GM19324 (cell line): Measurements from ENCODE around the gene THRB.

Experiments used
- ATAC-seq: cut with Tn5 transposase; IDR thresholded peaks from one replicate; pipeline ENCODE4 v1.9.1; 2021; ENCODE audit warnings: mild to moderate bottlenecking, moderate library complexity; ENCODE audit not compliant: unreplicated experiment, low FRiP score

THRB gene

DNA sequence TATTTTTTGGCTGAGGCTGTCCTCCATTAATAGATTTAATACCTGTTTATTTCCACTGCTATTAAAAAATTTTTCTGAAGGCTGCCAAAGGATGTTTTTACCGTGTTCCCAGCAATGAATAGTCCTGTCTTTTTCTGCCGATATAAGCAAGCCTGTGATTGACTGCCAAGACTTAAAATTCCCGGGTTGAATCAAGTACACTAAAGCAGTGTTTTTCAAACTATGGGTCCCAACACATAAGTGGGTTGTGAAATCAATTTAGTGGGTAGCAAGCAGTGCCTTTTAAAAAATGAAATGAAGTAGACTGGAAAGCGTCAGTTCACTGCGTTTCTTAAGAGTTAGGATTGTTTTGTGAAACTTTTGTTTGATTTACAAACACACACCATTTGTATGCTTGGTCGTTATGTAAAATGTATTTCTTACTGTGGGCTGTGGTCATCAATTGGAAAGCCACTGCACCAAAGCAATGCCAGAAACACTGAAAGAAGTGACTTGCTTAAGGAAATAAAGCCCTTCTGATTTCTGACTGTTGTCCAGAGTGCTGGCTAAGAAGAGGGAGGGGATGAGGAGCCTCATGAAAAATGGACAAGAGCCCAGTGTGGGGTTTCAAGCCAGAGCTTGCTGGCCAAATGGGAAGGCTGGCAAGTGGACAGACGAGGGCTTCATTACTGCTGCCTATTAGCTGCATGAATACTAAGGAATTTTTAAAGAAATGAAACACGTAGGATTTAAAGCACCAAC lies 206.0 kb downstream of the THRB start:
- no peak for ATAC-seq

DNA sequence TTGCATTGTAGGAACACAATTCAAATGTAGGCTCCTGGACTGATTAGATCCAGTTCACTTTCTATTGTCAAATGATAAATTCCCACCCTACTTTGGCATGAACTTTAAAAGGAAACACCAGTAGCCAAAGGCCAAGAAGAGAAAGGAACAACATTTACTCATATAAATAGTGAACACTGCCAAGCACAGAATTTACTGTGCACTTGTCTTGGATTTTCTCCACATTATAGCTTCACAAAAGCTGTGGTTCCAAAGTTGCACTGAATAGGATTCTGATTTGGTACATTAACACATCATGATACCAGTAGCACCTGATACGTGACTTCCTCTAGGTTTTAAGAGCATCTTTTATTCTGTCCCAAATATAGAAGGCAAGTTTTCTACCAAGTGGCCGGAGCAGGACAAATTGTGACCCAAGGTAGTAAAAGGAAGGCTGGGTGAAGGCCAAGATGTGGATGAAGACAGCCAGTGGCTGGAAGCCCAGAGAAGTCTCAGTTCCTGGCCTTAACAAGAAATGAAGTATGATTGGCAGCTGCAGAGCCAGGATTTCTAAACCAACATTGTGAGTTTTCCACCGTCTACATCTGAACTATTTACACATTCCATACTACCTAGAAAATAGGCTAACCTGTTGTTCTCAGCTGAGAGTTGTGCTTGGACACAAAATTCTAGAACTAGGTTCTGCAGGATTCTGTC lies 206.7 kb downstream of the THRB start:
- ATAC-seq = no peak

DNA sequence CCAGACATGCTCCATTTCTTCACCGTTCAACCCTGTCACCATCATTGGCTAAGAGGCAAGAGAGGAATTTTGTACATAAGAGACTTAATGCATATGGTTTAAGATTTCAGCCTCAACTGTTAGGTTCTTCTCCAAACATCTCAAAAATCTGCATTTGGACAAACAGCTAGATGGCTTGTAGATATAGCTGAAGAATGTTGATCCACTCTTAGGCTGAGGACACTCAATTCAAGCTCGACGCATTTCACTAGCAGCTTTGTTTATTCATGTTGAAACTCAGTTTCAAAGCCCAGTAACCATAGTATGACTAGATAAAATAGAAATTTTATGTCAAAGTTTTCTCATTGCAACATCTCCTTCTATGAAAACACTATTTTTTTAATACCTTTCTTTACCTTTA lies 208.2 kb downstream of the THRB start:
- ATAC-seq = no peak

DNA sequence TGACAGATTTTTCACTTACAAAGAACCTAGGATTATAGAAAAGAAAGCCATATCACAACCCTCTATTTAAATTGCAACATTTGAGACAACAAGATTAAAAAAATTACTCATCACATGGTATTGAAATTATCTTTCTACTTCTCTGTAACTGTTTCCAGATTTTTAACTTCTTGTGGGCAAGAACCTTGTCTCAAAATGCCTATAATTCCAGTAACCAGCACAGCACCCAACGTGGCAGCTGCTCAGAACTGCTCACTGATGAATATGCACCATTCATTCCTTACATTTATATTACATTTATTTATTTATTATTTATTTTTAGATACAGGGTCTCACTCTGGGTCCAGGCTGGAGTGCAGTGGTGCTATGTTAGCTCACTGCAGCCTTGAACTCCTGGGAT lies 216.1 kb downstream of the THRB start:
- ATAC-seq = no peak

DNA sequence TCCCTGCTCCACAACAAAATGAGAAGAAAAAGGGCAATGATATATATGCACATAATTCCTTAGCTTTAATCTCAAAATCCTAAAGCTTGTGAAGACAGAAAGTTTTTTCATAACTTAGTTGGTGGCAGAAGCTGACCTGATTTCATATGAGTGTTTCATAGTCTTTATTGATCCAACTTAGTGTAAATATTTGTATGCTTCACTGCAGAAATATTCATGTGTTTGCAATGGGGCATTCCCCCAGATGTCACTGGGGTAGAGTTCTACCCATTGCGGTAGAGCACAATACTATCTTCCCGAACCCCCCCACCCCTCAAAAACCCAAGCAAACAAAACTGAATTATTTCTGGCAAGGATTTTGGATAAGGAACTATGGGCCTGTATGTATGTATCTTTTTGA lies 221.2 kb downstream of the THRB start:
- no peak for ATAC-seq

DNA sequence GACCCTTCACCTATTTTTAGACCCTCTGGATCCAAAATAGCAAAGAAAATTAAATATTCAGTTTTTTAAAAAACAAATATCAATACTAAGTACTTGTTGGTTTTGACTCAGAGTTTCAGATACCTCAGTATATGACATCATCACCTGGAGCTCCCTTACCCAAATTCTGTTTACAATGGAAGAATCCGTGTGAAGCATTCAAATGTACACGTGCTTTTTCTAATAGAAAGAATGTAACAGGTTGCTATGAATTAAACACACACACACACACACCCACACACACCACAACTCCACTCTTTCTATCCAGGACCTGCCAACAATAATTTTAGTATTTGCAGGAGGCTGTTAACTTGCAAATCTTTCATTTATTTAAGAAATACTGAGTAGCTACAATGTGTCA lies 221.8 kb downstream of the THRB start:
- no peak for ATAC-seq

DNA sequence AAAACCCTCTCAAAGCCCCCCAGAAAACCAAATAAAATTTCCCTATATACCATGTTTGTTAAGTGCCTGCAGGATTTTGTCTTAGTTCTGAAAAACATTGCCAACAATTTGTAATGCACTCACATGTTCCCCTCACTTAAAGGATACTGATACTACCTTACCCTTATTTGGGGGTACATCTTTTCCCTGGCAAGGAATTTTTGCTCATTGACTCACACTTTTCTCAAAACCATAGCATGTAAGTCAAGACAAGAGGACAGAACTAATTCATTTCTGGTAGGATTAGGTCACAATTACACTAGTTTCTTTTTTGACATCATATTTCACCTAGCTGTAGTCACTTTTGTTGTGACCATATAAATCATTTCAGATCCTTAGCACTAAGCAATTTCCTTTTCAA lies 222.2 kb downstream of the THRB start:
- no peak for ATAC-seq

DNA sequence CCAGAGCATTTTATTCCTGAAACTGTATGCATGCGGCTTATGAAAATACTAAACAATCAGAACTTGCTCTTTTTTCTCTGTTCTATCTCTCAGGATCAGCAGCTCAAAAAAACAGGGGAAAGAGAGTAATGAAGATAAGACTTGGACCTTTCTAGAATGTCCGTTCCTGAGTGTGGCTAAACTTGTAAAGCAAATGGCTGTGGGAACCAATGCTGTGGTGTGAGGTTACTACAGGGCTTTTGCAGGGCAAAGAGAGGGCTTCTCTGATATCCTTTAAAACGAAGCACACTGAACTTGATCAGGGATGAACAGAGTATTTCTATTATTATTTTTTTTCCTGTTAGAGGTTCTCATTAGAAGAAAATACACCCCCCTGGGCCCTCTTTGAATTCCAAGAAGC lies 223.4 kb downstream of the THRB start:
- ATAC-seq = no peak

DNA sequence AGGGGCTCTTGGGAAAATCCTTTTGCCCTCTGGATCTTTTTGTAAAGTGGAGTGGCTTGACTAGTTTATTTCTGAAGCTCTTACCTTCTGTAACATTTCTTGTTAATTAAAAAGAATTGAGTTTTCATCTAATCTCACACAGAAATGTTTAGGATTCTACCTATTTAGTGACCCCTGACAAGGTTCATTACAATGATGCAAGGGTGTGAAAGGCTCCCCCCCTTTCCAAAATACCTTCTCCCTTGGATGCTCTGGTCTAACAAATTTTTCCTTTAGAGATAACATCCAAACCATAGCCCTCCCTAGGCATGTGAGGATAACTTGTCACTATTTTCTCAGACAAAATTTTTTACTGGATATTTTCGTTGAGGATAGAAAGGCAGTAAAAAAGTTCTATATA lies 223.9 kb downstream of the THRB start:
- ATAC-seq = no peak

DNA sequence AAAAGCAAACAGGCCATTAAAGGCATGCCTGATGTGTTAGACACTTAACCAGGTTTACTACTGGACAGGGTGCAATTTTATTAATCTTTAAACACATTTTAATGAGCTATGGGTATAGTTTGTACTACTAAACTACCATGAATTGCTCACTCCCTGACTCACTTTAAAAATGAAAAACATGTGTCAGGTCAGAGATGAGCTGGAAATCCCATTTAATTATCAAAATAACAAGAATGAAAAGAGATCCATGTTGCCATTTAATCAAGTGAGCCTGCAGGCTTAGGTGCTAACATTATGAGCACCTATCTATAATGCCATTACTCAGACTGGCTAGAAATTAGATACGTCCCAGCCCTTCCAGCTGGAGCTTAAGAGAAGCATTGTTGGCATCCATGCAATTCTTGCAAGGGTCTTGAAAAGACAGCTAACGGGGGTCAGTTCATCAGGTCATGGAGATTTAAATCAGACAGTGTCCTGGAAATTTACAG lies 224.4 kb downstream of the THRB start:
- ATAC-seq = no peak

DNA sequence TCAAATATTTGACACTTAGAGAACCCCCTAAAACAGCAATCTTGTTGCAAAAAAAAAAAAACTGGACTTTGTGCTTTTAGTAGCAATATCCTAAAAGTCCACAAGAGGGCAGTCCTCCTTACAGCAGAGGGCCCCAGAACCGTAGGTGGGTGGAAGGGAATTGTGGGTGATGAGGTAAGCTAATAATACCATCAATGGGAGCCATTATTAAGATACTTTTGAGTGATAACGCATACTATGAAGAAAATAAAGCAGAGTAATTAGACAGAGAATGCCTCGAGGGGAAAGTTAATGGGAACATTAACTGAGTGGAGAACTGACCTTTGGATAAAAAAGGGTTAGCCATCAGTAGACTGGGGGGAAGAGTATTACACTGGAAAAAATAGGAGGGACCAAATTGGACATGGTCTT lies 229.9 kb downstream of the THRB start:
- ATAC-seq = no peak

DNA sequence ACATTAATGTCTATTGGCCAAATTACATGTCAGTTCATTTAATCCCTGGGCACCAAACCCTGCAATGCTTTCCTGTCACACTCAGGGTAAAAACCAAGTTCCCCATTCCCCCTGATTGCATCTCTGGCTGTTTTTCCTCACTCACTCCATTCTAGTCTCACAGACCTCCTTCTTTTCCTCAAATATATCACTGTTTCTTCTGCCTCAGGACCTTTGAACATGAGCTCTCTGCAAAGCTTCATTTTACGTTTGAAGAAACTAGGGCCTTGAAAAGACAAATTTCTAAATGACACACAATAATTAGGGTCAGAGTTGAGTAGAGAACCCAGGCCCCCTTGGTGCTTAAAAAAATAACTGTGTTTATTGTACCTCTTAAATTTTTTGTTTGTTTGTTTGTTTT lies 230.6 kb downstream of the THRB start:
- no peak for ATAC-seq

DNA sequence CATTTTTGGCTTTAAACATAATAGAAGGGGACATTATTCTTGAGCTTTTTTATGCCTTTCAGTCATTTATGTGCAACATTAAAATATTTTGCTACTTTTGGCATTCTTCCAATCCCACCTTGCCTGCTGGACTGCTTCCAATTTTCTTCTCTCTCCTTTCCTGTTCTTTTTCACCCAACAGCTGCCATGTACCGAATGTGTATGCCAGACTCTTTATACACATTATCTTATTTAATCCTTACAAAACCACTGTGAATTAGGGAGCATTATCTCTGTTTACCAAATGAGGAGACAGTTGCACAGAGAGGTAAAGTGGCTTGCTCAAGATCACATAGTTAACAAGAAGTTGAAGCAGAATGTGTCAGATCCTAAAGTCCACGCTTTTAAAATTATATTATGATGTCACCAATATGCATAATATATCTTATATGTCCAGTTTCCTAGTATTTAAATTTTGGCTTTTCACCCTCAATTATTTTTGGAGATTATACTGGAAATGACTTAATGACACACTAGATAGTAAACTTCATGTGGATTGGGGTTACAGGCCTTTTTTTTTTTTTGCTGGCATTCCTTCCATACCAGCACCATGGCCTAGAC lies 231.5 kb downstream of the THRB start:
- no peak for ATAC-seq

DNA sequence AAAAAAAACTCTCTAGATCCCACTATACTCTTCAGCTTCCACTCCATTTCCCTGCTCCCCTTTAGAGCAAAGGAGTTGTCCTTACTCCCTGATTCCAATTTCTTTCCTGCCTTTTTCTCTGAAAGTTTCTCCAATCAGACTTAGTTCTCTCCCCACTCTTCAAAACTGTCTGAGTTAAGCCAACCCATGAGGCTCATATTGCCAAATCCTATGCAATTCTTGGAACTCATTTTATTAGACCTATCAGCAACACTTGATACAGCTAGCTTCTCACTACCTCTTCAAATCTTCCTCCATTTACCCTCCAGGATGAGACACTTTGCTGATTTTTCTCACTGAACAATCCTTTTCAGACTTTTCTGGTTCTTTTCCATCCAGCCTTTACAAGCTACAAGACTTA lies 233.1 kb downstream of the THRB start:
- no peak for ATAC-seq

DNA sequence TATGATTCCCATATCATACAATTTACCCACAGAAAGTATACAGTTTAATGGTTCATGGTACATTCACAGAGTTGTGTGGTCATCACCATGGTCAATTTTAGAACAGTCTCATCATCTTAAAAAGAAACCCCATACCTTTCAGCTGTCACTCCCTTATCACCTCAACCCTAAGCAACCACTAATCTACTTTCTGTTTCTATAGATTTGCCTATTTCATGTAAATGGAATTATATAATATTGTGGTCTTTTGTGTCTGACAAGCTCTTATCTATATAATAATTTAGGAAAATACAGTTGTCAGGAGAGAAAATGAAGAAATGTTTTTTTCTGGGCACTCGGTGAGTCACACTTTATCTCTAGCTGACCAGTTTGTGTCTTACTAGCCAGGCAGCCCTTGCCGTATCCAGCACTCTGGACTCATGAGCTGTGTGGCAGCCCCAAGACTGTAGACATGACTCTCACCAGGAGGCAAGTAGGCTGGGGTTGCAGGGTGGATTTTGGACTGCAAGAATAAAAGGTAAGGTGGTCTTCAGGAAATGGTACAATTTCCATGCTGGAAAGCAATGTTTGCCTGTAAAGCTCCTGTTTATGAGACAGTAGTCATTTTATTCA lies 234.6 kb downstream of the THRB start:
- no peak for ATAC-seq

DNA sequence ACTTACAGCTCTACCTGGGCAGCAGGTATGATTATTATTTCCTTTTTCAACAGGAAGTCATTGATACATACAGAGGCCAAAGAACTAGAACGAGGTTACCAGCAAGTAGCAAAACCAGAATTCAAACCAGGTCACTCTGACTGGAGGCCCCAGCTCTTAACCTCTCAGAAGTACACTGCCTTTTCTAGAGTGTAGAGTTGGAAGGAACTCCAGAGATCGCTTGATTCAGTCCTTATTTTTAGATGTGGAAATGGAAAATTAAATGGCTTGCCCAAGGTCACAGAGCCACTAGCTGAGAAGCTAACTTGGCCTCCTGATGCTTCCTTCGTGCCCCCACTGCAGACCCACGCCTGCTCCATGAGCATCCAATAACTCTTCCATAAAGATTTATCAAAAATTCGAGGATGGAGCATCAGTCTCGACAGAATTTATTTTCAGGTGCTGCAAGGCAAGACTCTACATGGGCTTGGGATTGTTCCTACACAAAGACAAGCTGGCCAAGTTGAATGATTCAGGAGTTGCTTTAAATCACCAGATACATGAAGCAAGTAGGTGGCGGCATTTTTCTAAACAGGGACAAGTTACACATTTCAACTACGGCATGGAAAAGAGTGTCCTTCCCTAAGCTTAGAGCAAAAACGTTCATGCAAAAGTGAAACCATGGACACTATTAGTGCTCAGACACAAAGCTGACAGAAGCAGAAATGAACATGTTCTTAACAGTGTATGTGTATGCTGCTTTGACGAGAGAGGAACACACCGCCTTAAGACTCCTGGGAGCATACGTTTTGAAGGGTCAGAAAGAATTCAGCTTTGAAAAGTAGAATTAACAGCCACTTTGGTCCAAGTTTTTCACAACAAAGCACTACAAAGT lies 235.7 kb downstream of the THRB start:
- no peak for ATAC-seq

DNA sequence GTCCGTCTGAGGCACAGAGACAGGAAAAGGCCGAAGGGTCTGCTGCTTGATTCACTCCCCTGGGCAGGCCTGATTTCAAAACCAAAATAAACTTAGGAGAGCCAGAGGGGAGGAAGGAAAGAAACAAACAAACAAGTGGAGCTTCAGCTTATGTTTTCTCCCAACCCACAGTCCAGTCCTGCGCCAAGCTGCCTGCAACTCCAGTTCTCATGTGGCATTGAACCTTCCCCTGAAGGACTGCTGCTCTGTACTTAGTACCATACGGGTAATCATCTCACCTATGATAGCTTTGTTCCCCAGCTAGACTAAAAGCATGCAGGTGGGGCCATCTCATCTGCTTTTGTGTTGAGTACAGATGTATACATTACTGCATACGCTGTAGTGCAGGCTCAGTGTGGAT lies 236.4 kb downstream of the THRB start:
- ATAC-seq = no peak

DNA sequence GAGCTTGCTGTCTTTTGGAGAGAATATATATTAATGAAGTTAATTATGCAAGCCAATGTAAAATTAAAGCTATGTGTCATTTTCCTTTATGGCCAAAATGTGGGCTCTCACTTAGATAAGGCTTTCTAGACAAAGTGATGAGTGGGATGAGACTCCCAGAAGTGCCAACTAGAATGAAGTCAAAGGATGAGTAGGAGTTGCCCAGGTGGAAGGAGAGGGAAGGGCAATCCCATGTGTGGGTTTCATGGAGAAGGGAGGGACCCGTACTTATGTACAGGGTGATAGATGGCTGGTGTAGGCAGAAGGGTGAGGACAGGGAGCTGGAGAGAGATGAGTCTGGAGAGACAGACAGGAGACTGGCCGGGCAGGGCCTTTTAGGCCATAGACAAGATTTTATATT lies 239.2 kb downstream of the THRB start:
- ATAC-seq = no peak

DNA sequence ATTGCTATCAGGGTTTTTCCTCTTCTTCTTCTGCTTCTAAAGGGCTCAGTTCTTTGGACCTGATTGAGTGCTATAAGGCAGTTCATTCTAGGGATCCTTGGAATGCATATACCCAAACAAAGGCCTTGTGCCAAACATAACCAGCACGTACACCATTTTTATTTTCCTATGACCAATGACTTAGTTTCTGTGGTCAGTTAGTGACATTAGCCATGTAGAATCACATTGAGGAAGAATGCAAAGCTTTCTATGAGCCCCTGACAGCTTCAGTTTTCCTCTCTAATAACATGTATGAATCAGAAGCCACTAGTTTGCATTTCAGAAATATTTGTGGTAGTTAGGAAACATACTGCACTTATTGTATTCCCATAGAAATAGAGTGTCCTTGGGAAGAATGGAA lies 240.0 kb downstream of the THRB start:
- ATAC-seq = no peak

DNA sequence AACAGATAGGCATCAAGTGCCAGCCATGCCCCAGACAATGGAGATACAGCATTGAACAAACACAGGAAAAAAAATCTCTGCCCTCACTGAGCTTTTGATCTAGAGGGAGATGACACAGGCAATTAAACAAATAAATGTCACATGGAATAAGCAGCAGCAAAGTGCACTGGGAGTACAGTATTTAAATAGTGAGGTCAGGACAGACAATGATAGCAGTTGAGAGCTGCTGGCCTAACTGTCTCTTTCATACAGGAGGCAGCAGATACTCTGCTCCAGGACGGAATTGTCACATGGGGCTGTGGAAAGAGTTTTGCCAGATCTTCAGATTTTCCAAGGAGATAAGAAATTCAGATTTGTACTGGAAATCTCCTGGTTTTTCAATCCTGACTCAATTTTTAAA lies 241.3 kb downstream of the THRB start:
- no peak for ATAC-seq
